GM18498 (cell line): ENCODE data around the gene PRSS16.
"Not testable (repeated sequence)": the region's sequence is repeated elsewhere in the genome, so short reads cannot be mapped to it uniquely, and the experiment has no call there.

Source experiments
- ATAC-seq: cut with Tn5 transposase; IDR thresholded peaks from one replicate; pipeline ENCODE4 v1.9.1; 2021; ENCODE audit warnings: mild to moderate bottlenecking, moderate library complexity; ENCODE audit not compliant: unreplicated experiment

PRSS16 gene

GRCh38 chr6:27241443-27241842, 6.1 kb upstream of the PRSS16 start:
- ATAC-seq = no peak

- no peak for ATAC-seq
Measured at GRCh38 chr6:27242589-27243265, 4.8 kb upstream of the PRSS16 start.

GRCh38 chr6:27248783-27249182, 1.3 kb downstream of the PRSS16 start:
- no peak for ATAC-seq

GRCh38 chr6:27250277-27251111, 3.0 kb downstream of the PRSS16 start:
- ATAC-seq = no peak

- ATAC-seq = peak; percentile 59
Measured at GRCh38 chr6:27251112-27251605, 3.7 kb downstream of the PRSS16 start.

GRCh38 chr6:27251606-27252251, 4.2 kb downstream of the PRSS16 start:
- peak; percentile 77 for ATAC-seq

- no peak for ATAC-seq
Measured at GRCh38 chr6:27254566-27254965, 7.1 kb downstream of the PRSS16 start.

GRCh38 chr6:27255866-27256265, 8.4 kb downstream of the PRSS16 start:
- ATAC-seq = no peak

GRCh38 chr6:27260369-27260768, 12.9 kb downstream of the PRSS16 start:
- no peak for ATAC-seq

GRCh38 chr6:27260836-27261375, 13.4 kb downstream of the PRSS16 start:
- ATAC-seq = no peak

- no peak for ATAC-seq
Measured at GRCh38 chr6:27263886-27264285, 16.4 kb downstream of the PRSS16 start.

GRCh38 chr6:27267003-27267402, 19.5 kb downstream of the PRSS16 start:
- ATAC-seq = not testable (repeated sequence)

- ATAC-seq = no peak
Measured at GRCh38 chr6:27267857-27268434, 20.4 kb downstream of the PRSS16 start.

- no peak for ATAC-seq
Measured at GRCh38 chr6:27268803-27269202, 21.3 kb downstream of the PRSS16 start.

GRCh38 chr6:27273783-27274182, 26.3 kb downstream of the PRSS16 start:
- ATAC-seq = no peak

GRCh38 chr6:27275025-27275956, 27.8 kb downstream of the PRSS16 start:
- ATAC-seq = no peak

- no peak for ATAC-seq
Measured at GRCh38 chr6:27279513-27280063, 32.1 kb downstream of the PRSS16 start.

GRCh38 chr6:27280064-27280539, 32.6 kb downstream of the PRSS16 start:
- ATAC-seq = no peak

GRCh38 chr6:27280540-27281000, 33.1 kb downstream of the PRSS16 start:
- ATAC-seq = no peak
